GM12865 (cell line): ENCODE results near the gene SLC38A4.

ENCODE experiments used
- DNase-seq: peaks from one replicate; pipeline ENCODE4 v3.0.0; 2010; ENCODE audit warnings: low read depth
- H3K4me3 ChIP-seq: 2 replicates; pipeline ENCODE4 v1.5.1; 2011; ENCODE audit warnings: mild to moderate bottlenecking, low read depth, low read length, control low read depth
- CTCF ChIP-seq: IDR thresholded peaks from 2 replicates; pipeline ENCODE4 v1.5.1; 2011; ENCODE audit warnings: low read length, control low read depth, low read depth, inconsistent platforms; ENCODE audit not compliant: insufficient read depth; ENCODE audit errors: missing control alignments

SLC38A4 gene

DNA sequence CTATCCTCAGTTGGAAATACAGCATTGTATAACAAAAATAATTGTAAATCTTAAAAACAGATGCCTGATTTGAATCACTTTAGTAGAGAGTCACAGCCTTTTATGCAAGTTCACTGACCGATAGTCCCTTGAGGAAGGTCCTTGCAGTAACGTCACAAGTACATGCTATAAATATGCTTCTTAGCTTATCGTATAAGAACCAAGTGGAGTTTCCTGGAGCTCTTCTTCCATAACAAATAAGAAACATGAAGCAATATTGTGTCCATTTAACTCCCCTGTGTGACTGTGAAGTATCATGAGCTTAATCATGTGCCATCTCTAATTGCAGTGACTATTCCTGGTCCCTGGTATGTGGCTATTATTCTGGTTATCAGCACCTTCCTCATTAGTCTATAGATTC is 107.9 kb downstream of the SLC38A4 start:
- no peak overlapping the region for H3K4me3 ChIP-seq
- no peak for DNase-seq
- TF ChIP-seq CTCF = no peak

- no peak for DNase-seq
- TF ChIP-seq CTCF = no peak
- no peak overlapping the region for H3K4me3 ChIP-seq
Observed at GRCh38 chr12:46717159-46717558, 108.6 kb downstream of the SLC38A4 start.
